ENCODE data around the gene SETD9. TPM values are rescaled to one million over a fixed set of nuclear protein-coding genes. Genes with fewer than 3 reads are reported as not detected.

SETD9 gene, protein sequence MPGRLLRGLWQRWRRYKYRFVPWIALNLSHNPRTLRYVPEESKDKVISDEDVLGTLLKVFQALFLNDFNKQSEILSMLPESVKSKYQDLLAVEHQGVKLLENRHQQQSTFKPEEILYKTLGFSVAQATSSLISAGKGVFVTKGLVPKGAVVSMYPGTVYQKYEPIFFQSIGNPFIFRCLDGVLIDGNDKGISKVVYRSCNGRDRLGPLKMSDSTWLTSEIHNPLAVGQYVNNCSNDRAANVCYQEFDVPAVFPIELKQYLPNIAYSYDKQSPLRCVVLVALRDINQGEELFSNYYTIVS
- 10 to 100 TPM in 1 of 3 donors, 1 to 10 TPM in 2; 2.7 to 10.5 (median 7.5) TPM for total RNA-seq

DNA sequence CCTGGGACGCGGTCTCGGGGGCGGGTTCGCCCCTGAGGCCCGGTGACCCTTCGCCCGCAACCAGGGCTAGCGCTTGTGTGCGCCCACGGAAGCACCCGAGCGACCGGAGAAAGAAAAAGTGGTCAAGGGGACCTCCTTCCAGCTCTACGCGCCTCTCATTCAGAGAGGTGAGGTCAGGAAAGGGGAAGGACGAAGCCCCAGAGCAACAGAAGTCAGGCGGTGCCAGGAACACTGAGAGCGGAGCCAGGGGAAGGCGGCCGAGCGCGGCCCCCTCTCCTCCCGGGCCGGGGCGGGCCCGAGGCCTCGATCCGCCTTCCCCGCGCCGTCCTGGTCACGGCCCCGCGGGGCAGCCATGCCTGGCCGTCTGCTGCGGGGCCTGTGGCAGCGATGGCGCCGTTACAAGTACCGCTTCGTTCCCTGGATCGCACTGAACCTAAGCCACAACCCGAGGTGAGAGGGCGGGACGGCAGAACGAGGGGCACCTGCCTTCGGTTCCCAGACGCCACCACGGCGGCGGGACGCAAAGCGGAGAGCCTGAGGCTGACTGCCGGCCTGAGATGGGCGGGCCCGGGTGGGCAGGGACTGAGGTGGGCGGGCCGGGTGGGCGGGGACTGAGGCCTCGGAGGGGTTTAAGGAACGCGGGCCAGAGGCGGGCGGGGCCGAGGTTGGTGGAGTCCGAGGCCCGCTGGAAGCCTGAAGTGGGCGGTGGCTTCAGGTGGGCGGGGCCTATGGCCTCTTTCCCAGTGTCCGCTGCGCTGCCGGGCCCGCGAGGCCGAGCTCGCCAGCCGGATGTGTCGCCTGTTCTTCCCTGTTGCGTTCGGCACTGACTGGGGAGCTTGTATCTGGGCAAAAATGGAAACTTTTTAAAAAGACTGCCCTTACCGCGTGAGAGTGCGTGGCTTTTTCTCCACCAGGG, at the start of gene SETD9:
Gene SETD9, plus strand, starts transcription at position 303 of the 916 bp plus-strand sequence. Its CDS starts 50 bp downstream, at position 353.
- peaks cover 16% of the 10 kb centered on the region for H3K4me1 Mint-ChIP-seq (ENCODE audit: low read depth)
- ATAC-seq, result peak; percentile 87 to 88
- peak; percentile 84 for DNase-seq
- no peaks in the 10 kb centered on the region for H3K36me3 Mint-ChIP-seq (ENCODE audit: insufficient read depth)
- H3K27me3 Mint-ChIP-seq (ENCODE audit: low read depth), result no peaks in the 10 kb centered on the region
- no peaks in the 10 kb centered on the region for H3K9me3 Mint-ChIP-seq
- peak within 1 kb of the TSS; percentile 83 for H3K4me3 Mint-ChIP-seq

DNA sequence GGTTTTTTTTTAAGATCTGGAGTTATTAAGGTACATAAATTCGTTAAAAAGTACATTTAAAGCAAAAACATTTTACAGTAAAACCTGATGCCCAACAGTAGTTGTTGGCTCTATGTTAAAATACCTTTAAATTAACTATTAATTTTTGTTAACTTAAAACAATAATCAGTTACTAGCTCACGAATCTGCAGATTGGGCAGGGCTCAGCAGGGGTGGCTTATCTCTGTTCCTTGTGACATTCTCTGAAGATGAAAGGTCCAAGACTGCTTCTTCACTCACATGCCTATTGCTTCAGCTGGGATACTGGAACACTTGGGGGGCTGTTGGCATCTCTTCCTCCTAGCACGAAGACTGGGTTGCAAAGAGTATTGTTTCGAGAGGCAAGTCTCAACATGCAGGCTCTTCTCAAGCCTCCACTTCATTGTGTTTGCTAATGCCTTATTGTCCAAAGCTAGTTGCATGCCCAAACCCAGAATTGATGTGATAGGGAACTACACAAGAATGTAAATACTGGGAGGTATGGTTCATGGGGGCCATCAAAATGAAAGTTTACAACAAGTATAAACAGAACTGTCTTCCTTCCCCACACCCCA, 47.4 kb upstream of the SETD9 start:
- no peak for DNase-seq
- H3K27me3 Mint-ChIP-seq (ENCODE audit: low read depth), result no peaks in the 10 kb centered on the region
- H3K36me3 Mint-ChIP-seq (ENCODE audit: insufficient read depth), result peaks cover 32% of the 10 kb centered on the region
- H3K9me3 Mint-ChIP-seq, result no peaks in the 10 kb centered on the region
- ATAC-seq, result no peak
- no peak overlapping the region for H3K4me3 Mint-ChIP-seq
- H3K4me1 Mint-ChIP-seq (ENCODE audit: low read depth), result peaks cover 18% of the 10 kb centered on the region

DNA sequence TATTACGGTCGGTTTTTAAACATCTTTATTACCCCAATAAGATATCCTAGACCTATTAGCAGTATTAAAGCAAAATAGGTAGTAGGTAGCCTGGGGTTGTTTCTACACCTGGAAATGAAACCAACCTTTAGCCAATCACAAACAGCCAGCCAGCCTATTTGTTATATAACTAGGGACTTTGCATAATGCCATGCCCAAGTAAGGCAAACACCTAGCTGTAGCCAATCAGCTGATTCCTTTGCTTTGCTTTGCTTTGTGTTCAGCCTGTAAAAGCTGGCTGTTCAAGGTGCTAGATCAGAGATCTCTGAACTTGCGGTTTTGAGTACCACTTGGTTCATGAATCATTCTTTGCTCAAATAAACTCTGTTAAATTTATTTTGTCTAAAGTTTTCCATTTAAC, 46.5 kb upstream of the SETD9 start:
- DNase-seq, result no peak
- no peaks in the 10 kb centered on the region for H3K9me3 Mint-ChIP-seq
- peaks cover 14% of the 10 kb centered on the region for H3K4me1 Mint-ChIP-seq (ENCODE audit: low read depth)
- no peak for ATAC-seq
- H3K27me3 Mint-ChIP-seq (ENCODE audit: low read depth), result no peaks in the 10 kb centered on the region
- peaks cover 32% of the 10 kb centered on the region for H3K36me3 Mint-ChIP-seq (ENCODE audit: insufficient read depth)
- H3K4me3 Mint-ChIP-seq, result no peak overlapping the region

DNA sequence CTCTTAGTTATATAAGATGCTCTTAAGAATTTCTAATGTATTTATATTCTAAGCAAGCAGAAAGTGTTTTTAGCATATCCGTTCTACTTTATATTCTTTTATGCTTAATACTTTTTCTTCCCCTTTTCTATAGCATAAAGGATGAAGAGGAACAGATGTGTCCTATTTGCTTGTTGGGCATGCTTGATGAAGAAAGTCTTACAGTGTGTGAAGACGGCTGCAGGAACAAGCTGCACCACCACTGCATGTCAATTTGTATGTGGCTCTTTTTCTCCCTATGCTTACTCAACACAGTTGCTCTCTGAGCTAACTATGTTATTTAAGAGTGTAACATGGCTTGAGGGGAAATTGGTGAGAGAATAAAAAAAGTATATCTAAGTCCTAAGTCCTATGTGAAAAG, 37.6 kb upstream of the SETD9 start:
- Mint-ChIP-seq H3K27me3 (ENCODE audit: low read depth) (no peaks in the 10 kb centered on the region), H3K4me3 (no peak overlapping the region), H3K4me1 (ENCODE audit: low read depth) (peaks cover 29% of the 10 kb centered on the region), H3K9me3 (no peaks in the 10 kb centered on the region), H3K36me3 (ENCODE audit: insufficient read depth) (peaks cover 35% of the 10 kb centered on the region)
- no peak for ATAC-seq
- no peak for DNase-seq

DNA sequence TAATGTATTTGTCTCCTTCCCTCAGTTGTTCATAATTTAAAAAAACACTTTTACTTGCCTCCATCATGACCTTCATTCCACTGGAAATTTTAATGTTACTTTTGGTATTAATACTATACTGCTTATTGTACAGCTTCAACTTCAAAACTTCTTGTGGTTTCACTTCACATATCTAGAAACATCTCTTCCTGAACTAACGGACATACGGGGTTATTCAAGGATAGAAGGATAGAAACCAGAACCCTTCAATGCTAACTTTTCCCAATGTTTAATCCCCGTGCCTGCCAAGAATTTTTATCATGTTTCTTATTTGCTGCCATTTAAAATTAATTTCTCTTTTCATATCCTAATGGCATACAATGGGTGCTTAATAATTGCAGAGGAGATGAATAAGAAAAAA, 36.3 kb upstream of the SETD9 start:
- ATAC-seq (no peak), DNase-seq (no peak)
- no peaks in the 10 kb centered on the region for H3K9me3 Mint-ChIP-seq
- H3K36me3 Mint-ChIP-seq (ENCODE audit: insufficient read depth), result peaks cover 42% of the 10 kb centered on the region
- no peaks in the 10 kb centered on the region for H3K27me3 Mint-ChIP-seq (ENCODE audit: low read depth)
- H3K4me3 Mint-ChIP-seq, result no peak overlapping the region
- peaks cover 29% of the 10 kb centered on the region for H3K4me1 Mint-ChIP-seq (ENCODE audit: low read depth)

DNA sequence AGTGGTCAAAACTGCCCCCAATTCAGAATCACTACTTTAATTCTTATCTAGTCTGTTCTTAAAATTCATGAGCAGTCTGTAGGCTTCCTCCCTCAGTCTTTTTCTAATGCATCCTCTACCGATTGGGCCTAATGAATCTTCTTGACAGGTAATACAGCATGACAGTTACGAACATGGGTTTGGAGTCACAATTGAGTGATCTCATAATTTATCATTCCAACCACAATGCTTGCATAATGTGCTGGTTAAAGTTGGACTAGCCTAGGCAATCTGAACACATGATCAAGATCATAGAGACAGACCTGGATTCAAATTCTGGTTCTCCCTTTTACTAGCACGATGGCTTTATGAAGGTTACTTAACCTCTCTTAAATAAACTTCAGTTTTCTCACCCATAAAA, 33.1 kb upstream of the SETD9 start:
- Mint-ChIP-seq H3K4me3 (no peak overlapping the region), H3K9me3 (no peaks in the 10 kb centered on the region), H3K4me1 (ENCODE audit: low read depth) (peaks cover 22% of the 10 kb centered on the region), H3K36me3 (ENCODE audit: insufficient read depth) (peaks cover 41% of the 10 kb centered on the region), H3K27me3 (ENCODE audit: low read depth) (no peaks in the 10 kb centered on the region)
- DNase-seq (no peak), ATAC-seq (no peak)

DNA sequence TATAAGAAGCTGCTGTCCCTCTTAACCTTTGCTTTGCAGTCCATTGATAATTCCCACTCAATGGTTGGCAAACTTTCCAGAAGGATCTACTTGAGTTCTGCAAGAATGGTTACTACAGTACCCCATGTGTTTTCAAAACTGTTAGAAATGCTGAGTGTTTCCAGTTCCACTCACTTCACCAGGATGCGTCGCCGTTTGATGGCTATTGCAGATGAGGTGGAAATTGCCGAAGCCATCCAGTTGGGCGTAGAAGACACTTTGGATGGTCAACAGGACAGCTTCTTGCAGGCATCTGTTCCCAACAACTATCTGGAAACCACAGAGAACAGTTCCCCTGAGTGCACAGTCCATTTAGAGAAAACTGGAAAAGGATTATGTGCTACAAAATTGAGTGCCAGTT, 27.8 kb upstream of the SETD9 start:
- H3K27me3 Mint-ChIP-seq (ENCODE audit: low read depth), result no peaks in the 10 kb centered on the region
- ATAC-seq (no peak), DNase-seq (no peak)
- H3K4me3 Mint-ChIP-seq, result no peak overlapping the region
- H3K9me3 Mint-ChIP-seq, result no peaks in the 10 kb centered on the region
- H3K4me1 Mint-ChIP-seq (ENCODE audit: low read depth), result peaks cover 13% of the 10 kb centered on the region
- peaks cover 38% of the 10 kb centered on the region for H3K36me3 Mint-ChIP-seq (ENCODE audit: insufficient read depth)

DNA sequence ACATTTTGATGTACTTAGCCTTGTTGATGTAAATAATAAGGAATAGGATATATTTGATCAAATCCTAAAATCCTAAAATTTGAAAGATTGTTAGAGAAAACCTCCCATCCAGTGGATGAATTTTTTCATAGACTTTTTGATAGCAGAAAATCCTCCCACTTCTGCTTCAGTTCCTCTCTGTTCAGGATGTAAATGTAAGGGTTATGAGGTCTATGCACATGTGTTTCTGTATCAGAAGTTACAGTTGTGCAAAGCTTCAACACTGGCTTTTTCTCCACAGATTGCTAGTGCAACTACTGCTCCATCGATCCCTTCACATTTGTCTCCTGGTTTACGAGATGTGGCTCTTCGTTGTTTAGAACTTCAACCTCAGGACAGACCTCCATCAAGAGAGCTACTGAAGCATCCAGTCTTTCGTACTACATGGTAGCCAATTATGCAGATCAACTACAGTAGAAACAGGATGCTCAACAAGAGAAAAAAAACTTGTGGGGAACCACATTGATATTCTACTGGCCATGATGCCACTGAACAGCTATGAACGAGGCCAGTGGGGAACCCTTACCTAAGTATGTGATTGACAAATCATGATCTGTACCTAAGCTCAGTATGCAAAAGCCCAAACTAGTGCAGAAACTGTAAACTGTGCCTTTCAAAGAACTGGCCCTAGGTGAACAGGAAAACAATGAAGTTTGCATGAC, 16.0 kb upstream of the SETD9 start:
- Mint-ChIP-seq H3K4me3 (no peak overlapping the region), H3K27me3 (ENCODE audit: low read depth) (no peaks in the 10 kb centered on the region), H3K4me1 (ENCODE audit: low read depth) (peaks cover 16% of the 10 kb centered on the region), H3K36me3 (ENCODE audit: insufficient read depth) (peaks cover 44% of the 10 kb centered on the region), H3K9me3 (no peaks in the 10 kb centered on the region)
- ATAC-seq (no peak), DNase-seq (no peak)

DNA sequence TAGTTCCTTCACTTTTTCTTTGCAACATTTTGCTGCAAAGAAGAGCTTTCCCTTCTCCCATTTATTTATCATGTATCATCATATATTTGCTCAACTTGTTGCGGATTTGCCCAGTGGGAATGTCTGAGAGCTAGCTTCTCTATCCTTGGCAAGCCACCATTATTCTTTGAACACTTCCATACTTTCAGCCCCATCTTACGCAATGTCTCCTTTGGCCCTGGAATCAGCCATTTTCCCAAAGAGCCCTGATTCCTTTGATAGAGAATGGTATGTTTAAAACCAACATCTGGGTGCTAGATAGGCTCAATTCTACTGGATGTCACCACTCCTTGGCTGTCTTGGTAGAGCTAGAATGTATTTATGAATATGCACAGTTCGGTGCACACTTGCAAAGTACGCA, 12.6 kb upstream of the SETD9 start:
- H3K4me1 Mint-ChIP-seq (ENCODE audit: low read depth), result peaks cover 11% of the 10 kb centered on the region
- H3K36me3 Mint-ChIP-seq (ENCODE audit: insufficient read depth), result peaks cover 27% of the 10 kb centered on the region
- ATAC-seq, result no peak
- no peaks in the 10 kb centered on the region for H3K9me3 Mint-ChIP-seq
- H3K4me3 Mint-ChIP-seq, result no peak overlapping the region
- no peaks in the 10 kb centered on the region for H3K27me3 Mint-ChIP-seq (ENCODE audit: low read depth)
- DNase-seq, result no peak

DNA sequence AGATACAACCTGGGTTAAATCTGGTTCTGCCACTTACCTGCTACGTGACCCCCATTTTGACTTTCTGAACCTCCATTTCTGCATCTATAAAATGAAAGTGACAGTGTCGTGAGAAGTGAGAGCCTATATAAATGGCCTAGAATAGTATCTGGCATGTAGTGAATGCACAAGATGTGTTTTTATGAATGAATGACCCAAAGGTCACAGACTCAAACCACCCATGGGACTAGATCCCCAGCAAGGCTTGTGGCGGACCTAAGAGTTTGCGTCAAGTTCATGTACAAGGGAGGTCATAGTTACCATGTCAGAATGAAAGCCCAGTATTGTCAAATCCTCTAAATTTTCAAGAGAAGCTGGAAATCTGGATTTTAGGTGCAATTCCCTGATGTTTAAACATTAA, 11.2 kb upstream of the SETD9 start:
- no peak for ATAC-seq
- peaks cover 20% of the 10 kb centered on the region for H3K36me3 Mint-ChIP-seq (ENCODE audit: insufficient read depth)
- no peak overlapping the region for H3K4me3 Mint-ChIP-seq
- DNase-seq, result no peak
- no peaks in the 10 kb centered on the region for H3K9me3 Mint-ChIP-seq
- H3K27me3 Mint-ChIP-seq (ENCODE audit: low read depth), result no peaks in the 10 kb centered on the region
- H3K4me1 Mint-ChIP-seq (ENCODE audit: low read depth), result peaks cover 7% of the 10 kb centered on the region

DNA sequence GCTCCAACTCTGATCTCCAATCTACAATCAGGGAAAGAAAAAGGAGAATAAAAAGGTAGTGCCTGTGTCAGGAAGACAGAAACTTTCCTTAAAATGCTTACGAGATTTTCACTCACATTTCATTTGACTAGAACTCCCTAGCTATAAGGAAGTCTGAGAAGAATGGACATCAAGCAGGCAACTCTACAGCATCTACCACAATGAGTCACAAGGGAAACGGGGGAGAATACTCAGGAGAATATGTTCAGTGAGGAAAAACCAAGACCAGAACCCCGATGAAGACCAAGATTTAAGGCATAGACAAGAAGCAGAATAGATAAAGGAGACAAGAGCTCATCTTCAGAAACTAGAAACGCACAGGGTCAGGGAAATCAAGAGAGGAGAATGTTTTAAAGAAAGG, 9.0 kb upstream of the SETD9 start:
- DNase-seq, result no peak
- no peaks in the 10 kb centered on the region for H3K27me3 Mint-ChIP-seq (ENCODE audit: low read depth)
- H3K9me3 Mint-ChIP-seq, result no peaks in the 10 kb centered on the region
- peaks cover 14% of the 10 kb centered on the region for H3K36me3 Mint-ChIP-seq (ENCODE audit: insufficient read depth)
- H3K4me3 Mint-ChIP-seq, result no peak overlapping the region
- peak in 1 of 2 donors; percentile 28 for ATAC-seq
- H3K4me1 Mint-ChIP-seq (ENCODE audit: low read depth), result peaks cover 4% of the 10 kb centered on the region

DNA sequence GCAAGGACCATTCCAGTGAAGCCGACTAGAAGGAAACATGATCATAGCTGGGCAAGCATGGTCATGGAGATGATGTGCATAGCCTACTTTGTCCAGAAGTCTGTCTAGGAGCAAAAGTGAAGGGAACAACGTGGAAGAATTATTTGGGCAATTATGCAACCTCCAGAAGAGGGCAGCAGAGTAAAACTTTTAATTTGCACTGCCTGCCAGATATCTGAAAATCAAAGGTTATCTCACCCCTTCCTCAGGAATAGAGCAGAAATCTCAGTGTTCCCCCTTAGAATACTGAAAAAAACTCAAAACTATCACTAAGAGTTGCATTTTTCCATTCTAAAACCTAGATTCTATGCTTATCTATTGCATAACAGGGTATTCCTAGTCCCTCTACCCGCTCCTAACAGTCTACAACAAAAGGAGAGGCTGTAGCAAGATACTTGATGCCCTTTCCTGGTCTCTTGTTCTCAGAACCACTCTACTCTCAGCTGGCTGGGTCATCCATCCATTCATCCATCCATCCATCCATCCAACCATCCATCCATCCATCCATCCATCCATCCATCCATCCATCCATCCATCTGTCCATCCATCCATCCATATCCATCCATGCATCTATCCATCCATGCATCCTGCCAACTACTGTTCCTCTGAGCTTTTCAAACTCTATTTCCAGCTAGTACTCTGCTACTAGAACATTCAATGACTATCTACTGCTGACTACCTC, 8.4 kb upstream of the SETD9 start:
- peaks cover 11% of the 10 kb centered on the region for H3K36me3 Mint-ChIP-seq (ENCODE audit: insufficient read depth)
- peak; percentile 15 for DNase-seq
- H3K27me3 Mint-ChIP-seq (ENCODE audit: low read depth), result no peaks in the 10 kb centered on the region
- peaks cover 4% of the 10 kb centered on the region for H3K4me1 Mint-ChIP-seq (ENCODE audit: low read depth)
- peak; percentile 67 to 72 for ATAC-seq
- H3K4me3 Mint-ChIP-seq, result no peak overlapping the region
- no peaks in the 10 kb centered on the region for H3K9me3 Mint-ChIP-seq

DNA sequence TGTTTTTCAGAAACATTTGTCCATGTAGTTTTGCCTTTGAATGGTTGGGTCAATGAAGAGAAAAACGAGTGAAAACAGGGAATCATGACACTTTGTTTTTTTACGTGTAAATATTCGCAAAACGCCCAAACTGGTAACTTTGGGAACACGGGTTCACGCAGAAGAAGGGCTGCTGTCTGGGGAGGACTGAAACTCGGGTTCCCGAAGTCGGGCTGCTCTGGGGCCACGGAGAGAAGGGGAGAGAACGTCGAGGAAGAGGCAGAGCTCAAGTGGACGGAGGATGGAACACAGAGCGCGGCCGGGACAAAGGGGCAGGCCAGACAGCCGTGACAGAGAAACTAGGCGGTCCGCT, 478 bp upstream of the SETD9 start:
- H3K9me3 Mint-ChIP-seq, result no peaks in the 10 kb centered on the region
- peak; percentile 5 for DNase-seq
- no peaks in the 10 kb centered on the region for H3K27me3 Mint-ChIP-seq (ENCODE audit: low read depth)
- peak overlapping the region; percentile 83 for H3K4me3 Mint-ChIP-seq
- H3K4me1 Mint-ChIP-seq (ENCODE audit: low read depth), result peaks cover 16% of the 10 kb centered on the region
- peak; percentile 15 to 27 for ATAC-seq
- H3K36me3 Mint-ChIP-seq (ENCODE audit: insufficient read depth), result no peaks in the 10 kb centered on the region

Data from activated T-cell treated with anti-CD3 and anti-CD28 coated beads, Interleukin-2, amount 50 U/mL, for 4 hours (primary cell).